NK-92 treated with Interleukin-12 subunit alpha and Interleukin-12 subunit beta, amount 100 ng/mL, for 24 hours (cell line): Measurements from ENCODE around the gene CEACAM1.
"Not testable (repeated sequence)": the region's sequence is repeated elsewhere in the genome, so short reads cannot be mapped to it uniquely, and the experiment has no call there.

ENCODE experiments used
- DNase-seq: peaks from one replicate; lab custom pipeline; 2025; lab: John Stamatoyannopoulos, UW

Gene CEACAM1

DNA sequence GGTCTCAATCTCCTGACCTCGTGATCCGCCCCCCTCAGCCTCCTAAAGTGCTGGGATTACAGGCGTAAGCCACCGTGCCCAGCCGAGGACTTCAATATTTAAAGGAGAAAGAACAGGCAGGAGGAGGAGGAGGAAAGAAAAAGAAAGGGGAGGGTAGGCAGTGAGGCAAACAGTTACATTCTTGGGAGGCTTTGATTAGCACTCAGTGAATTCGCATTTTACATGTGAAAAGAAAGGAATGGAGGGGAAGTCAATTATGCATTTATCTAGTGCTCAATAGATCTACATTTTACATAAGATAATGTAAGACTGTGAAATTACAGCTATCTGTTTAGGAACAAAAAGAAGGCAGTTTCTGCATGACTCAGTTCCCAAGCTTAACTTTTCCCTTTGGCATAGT lies 54.6 kb downstream of the CEACAM1 start:
- no peak for DNase-seq

DNA sequence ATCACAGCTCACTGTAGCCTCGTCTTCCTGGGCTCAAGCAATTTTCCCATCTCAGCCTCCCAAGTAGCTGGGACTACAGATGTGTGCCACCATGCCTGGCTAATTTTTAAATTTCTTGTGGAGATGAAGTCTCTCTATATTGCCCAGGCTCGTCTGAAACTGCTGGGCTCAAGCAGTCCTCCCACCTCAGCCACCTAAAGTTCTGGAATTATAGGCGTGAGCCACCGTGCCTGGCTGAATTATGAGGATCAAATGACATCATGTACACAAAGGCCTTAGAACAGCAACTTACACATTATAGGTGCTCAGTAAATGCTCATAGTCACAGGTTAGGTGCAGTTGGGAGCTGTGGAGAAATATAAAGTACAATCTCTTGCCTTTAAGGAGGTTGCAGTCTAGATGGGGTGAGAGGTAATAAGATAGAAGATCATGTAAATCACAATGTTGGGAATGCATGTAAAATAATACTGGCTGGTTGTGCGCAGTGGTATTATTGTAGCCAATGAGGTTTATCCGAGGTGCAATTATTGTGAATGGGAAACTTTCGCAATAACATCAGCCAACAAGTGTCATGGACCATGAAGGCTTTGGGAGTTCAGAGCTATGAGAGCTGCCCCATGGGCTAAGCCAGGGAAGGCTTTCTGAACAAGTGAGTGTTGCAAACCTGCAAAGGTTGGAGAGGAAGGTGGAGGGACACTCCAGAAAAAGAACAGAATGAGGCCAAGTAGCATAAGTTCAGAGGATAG lies 55.7 kb downstream of the CEACAM1 start:
- DNase-seq: no peak

DNA sequence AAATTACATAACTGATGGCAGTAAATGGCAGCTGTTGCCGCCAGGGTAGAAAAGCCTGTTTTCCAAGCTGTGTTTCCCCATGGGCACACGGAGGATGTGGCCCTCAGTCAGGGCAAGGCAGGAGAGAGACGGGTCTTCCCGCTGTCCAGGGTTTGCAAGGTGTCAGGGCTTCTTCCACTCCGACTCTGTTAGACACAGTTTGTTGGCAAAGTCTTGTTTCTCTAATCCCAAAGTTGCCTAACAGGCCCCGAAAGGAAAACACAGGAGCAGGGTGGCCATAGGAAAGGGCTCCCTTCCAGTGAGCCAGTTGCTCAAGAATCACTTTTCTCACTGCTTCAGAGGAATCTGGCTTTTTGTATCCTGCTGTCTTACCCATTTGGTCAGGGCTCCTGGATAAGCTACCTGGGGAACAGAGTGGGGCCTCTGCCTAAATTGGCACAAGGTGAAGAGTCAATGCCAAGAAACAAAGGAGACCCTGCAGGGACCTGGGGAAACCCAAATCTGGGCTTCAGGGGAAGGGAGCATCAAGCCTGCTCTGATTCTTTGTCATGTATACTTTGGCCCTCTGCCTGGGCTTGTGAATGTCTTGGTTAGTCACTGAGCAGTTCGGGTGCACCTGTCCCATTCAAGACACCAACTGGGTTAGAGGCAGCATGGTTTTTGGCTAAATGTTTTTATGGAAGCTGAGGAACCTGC lies 56.6 kb downstream of the CEACAM1 start:
- DNase-seq: no peak

DNA sequence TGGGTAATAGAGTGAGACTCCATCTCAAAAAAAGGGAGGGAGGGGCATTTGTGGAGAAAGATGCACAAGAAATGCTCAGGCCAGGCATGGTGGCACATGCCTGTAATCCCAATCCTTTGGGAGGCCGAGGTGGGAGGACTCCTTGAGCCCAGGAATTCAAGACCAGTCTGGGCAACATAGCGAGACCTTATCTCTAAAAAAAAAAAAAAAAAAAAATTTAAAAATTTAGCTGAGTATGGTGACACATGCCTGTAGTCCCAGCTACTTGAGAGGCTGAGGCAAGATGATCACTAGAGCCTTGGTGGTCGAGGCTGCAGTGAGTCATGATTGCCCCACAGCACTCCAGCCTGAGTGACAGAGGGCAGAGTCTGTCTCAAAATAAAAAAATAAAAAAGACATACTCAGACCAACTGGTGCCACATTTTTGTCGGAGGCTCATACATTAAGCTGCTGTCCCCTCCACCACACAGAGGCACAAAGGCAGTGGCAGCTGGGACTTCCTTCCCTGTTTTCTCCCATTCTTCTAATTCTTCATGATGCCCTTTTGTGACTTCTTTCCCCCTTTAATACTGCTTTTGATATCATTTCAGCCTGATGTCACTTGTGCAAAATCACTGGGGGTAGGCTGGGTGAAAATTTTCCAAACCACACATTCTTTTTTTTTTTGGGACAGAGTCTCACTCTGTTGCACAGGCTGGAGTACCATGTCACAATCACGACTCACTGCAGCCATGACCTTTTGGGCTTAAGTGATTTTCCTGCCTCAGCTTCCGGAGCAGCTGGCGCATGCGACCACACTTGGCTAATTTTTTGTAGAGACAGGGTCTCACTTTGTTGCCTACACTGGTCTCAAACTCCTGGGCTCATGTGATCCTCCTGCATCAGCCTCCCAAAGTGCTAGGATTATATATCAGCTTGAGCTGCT lies 58.7 kb downstream of the CEACAM1 start:
- peak; percentile 75 for DNase-seq

DNA sequence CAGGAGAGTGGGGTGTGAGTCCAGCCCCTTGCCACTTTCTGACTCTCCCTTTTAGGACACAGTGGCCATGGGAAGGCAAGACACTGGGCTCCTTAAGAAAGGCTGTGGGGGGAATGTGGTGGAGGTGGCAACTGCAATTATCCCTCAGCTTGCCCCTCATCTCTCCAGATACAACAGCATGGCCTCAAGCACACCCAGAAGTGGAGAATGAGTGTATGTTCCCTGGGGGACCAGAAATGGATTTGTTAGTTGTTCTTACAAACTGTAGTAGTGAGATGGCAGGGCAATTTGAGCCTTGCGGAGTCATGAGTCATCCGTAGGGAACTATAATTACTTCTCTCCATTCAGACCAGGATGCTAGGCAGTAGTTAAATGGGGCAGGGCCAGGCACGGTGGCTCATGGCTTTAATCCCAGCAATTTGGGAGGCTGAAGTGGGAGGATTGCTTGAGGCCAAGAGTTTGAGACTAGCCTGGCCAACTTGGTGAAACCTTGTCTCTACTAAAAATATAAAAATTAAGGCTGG lies 59.9 kb downstream of the CEACAM1 start:
- no peak for DNase-seq

DNA sequence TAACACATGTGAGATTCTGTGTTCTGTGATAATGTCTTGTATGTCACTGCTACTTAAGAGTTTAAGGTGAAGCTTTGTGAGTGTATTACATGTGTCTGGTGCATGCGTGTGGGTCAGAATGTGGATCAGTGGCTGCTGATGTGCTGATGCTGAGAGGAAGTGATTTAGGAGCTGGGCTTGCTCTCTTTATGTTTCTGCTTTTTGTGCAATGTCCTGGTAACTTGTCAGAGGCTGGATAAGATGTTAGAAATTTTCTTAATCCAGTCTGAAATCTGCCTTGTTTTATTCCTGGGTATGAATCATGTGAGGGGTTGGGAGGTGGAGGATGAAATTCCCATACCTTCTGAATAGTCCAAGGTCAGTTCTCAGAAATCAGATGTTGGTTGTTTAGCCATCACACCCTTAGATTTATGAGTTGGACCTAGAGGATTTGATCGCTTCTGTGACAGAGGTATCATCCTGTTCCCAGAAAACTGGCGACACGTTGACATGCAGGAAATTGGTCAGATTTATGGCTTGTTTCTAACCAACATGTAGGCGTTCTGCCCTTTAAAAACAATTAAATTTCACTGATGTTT lies 61.0 kb downstream of the CEACAM1 start:
- no peak for DNase-seq

DNA sequence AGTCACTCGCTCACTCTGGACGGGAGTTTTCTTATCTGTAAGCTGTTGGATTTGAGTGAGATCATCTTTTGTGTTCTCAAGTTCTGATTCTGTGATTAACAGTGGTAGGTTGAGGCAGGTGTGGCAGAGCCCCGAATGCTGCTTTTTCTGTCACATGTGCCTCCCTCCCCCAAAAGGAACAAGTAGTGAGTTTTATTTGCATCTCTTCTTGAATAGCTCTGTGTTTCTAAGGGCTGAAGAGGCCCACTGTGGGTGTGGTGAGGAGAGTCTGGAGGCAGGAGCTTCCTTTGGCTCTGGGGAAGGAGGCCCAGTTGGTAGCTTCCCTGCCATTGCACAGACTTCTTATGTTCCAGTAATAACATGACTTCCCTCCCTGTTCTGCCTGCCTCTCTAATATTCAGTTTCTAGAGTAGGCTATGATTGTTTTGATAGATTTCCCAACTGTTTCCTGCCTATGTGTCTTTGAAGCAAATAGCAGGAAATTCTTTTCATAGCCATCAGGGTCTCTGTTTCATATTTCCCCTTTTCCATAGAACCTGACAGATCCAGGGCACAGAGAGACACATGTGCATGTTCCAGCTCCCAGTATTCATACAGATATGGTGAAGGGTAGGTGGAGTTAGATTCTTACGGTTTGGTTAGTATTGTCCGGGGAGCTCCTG lies 61.6 kb downstream of the CEACAM1 start:
- DNase-seq: no peak

DNA sequence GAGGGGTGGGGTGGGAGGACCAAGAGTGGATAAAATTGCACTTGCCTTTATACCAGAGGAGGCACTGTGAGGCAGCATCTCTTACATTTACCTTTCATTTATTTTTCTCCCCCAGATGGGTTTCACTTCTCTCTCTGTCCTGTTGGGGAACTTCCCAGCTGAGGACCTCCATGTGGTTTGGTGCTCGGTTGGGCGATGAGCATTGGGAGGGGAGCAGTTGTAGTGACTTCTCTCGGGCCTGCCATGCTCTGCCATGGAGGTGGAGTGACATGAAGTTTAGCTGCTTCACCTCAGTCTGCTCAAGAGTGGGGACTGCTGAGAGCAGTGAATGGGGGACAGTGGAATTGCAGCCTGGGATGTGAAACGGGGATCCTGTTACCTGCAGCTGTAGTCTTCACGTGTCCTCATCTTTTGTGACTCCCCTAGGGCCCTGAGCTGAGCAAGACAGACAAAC lies 62.4 kb downstream of the CEACAM1 start:
- DNase-seq: no peak

DNA sequence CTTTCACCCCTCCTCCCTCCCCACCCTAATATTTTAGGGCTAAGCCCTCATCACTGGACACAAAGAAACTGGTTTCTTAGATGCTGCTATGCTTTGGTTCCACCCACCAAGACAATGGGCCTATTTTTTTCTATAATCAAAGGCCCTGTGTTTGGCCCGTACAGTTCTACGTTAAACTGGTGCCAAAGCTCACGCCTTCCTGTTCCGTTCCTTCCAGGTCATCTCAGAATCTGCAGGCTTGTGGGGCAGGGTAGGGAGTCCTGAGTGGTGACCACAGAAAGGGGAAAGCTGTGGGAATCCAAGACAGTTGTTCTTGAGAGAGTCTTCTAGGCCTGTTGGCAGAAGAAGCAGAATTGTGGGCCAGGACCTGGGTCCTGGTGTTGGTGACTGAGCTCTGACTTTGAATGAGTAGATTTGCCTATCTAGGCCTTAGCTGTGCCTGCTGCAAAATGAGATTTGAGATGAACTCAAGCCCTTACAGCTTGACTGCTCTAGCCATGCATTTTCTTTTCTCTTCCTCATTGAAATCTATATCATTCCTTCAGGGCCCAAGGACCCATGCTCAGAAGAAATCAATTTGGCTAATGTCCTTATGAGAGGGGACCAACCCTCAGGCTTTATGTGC lies 66.5 kb downstream of the CEACAM1 start:
- no peak for DNase-seq

DNA sequence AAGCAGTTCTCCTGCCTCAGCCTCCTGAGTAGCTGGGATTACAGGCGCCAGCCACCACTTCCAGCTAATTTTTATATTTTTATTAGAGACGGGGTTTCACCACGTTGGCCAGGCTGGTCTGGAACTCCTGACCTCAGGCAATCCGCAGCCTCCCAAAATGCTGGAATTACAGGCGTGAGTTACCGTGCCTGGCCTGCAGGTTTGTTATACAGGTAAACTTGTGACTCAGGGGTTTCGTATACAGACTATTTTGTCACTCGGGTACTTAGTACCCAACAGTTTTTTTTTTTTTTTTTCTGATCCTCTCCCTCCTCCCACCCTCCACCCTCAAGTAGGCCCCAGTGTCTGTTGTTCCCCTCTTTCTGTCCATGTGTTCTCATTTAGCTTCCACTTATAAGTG lies 67.0 kb downstream of the CEACAM1 start:
- DNase-seq: not testable (repeated sequence)

DNA sequence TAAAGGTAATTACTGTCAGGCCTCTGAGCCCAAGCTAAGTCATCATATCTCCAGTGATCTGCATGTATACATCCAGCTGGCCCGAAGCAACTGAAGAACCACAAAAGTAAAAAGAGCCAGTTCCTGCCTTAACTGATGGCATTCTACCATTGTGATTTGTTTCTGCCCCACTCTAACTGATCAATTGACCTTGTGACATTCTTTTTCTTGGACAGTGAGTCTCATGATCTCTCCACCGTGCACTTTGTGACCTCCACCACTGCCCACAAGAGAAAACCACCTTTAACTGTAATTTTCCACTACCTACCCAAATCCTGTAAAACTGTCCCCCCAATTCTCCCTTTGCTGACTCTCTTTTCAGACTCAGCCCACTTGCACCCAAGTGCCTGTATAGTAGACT lies 68.4 kb downstream of the CEACAM1 start:
- no peak for DNase-seq
